Measurements from ENCODE around the gene CEP55. TPM values are rescaled to one million over a fixed set of nuclear protein-coding genes. Genes with fewer than 3 reads are reported as not detected.

Gene CEP55
- total RNA-seq, 2 donors from 2014 or later: 0.27 to 0.63 TPM

- ATAC-seq (no peak), DNase-seq (no peak)
- Mint-ChIP-seq H3K4me3 (no peak overlapping the region), H3K27me3 (peaks cover 16% of the 10 kb centered on the region), H3K4me1 (no peaks in the 10 kb centered on the region), H3K36me3 (ENCODE audit: low read depth) (peaks cover 2% of the 10 kb centered on the region), H3K27ac (no peak overlapping the region)
- H3K9me3 ChIP-seq (ENCODE audit: control insufficient read depth, low read length, poor library complexity, severe bottlenecking): no peaks in the 10 kb centered on the region
Measured at GRCh38 chr10:93475871-93476270, 20.5 kb upstream of the CEP55 start.

DNA sequence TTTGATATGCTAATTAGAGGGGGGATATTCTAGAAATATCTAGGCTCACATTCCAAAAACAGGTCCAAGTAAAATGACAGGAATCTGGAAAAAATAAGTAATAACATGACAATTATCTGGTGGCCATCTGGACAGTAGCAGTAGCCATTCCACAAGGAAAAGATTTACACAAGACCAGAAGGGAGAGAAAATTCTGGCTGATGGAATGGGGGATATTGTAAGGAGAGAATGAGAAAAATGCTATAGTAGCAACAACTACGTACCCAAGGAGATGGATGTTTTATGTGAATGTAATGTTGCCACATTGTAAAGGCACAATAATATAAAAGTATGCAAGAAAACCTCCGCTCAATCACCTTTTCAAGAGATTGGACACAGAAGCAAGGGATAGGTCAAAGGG lies 19.7 kb upstream of the CEP55 start:
- H3K4me1 Mint-ChIP-seq: peaks cover 4% of the 10 kb centered on the region
- H3K4me3 Mint-ChIP-seq: no peak overlapping the region
- ATAC-seq (no peak), DNase-seq (no peak)
- no peaks in the 10 kb centered on the region for H3K9me3 ChIP-seq (ENCODE audit: control insufficient read depth, low read length, poor library complexity, severe bottlenecking)
- no peaks in the 10 kb centered on the region for H3K36me3 Mint-ChIP-seq (ENCODE audit: low read depth)
- H3K27ac Mint-ChIP-seq: no peak overlapping the region
- H3K27me3 Mint-ChIP-seq: peaks cover 25% of the 10 kb centered on the region

DNA sequence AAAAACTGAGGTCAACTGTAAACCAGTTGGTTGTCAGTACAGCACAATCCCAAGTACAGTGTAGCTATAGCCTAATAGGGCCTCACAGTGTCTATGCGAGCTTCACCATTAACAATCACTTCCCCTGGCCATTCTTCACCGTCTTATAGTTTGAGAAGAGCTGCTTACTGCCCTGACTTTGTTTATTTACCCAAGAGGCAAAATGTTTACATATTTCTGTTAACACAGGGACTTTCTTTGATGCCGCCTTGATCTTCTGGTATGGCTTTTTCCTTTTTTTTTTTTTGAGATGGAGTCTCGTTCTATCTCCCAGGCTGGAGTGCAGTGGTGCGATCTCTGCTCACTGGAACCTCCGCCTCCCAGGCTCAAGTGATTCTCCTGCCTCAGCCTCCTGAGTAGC lies 17.5 kb upstream of the CEP55 start:
- Mint-ChIP-seq H3K27me3 (peaks cover 34% of the 10 kb centered on the region), H3K4me3 (no peak overlapping the region), H3K4me1 (peaks cover 11% of the 10 kb centered on the region), H3K27ac (no peak overlapping the region), H3K36me3 (ENCODE audit: low read depth) (no peaks in the 10 kb centered on the region)
- no peaks in the 10 kb centered on the region for H3K9me3 ChIP-seq (ENCODE audit: control insufficient read depth, low read length, poor library complexity, severe bottlenecking)
- no peak for DNase-seq
- no peak for ATAC-seq

- no peak for DNase-seq
- no peak overlapping the region for H3K27ac Mint-ChIP-seq
Measured at GRCh38 chr10:93481637-93482144, 14.7 kb upstream of the CEP55 start.

DNA sequence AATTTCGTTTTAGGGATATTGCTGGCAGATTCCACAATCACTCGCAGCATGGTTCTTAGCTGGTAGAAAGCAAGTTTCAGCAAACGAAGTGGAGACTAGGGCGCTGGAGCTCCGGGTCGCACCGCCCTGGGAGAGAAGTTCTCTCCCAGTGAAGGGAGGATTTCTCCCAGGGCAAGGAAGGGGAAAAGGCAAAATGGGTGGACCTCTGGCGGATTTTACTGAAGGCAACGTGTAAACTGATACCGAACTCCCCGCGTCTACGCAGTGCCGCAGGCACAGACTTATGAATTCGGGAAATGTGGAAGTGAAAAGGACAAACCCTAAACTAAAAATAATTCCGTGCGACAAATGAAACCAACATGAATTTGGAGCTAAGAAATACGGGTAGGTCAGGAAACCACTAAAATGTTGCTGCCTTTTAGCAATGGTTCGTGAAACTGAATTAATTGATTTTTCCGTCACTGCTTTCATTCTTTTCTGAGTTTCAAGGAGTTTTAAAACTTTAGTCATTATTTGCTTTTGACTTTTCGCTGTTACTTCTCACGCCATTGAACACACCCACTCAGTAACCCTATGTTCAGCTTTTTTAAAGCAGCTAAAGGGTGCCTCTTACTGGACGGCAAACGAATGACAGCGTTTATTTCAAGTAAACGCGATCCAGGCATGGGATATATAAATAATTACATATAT lies 14.1 kb upstream of the CEP55 start, which contains the start of gene MYOF:
TSS of gene MYOF (minus strand) at position 190 of the 690 bp plus-strand sequence. CDS start at position 50, 140 bp downstream.
- H3K4me3 Mint-ChIP-seq: peak within 1 kb of the TSS; percentile 90
- no peaks in the 10 kb centered on the region for H3K9me3 ChIP-seq (ENCODE audit: control insufficient read depth, low read length, poor library complexity, severe bottlenecking)
- H3K27me3 Mint-ChIP-seq: peaks cover 34% of the 10 kb centered on the region
- ATAC-seq: peak; percentile 93
- H3K27ac Mint-ChIP-seq: peak within 1 kb of the TSS; percentile 19
- H3K36me3 Mint-ChIP-seq (ENCODE audit: low read depth): no peaks in the 10 kb centered on the region
- peak in 1 of 3 donors; percentile 17 for DNase-seq
- peaks cover 11% of the 10 kb centered on the region for H3K4me1 Mint-ChIP-seq

More at GRCh38 chr10:93481637-93482144, 14.7 kb upstream of the CEP55 start:
- ATAC-seq: no peak
- Mint-ChIP-seq H3K4me1 (peaks cover 11% of the 10 kb centered on the region), H3K27me3 (peaks cover 38% of the 10 kb centered on the region), H3K4me3 (peak overlapping the region; percentile 90), H3K36me3 (ENCODE audit: low read depth) (no peaks in the 10 kb centered on the region)
- no peaks in the 10 kb centered on the region for H3K9me3 ChIP-seq (ENCODE audit: control insufficient read depth, low read length, poor library complexity, severe bottlenecking)

DNA sequence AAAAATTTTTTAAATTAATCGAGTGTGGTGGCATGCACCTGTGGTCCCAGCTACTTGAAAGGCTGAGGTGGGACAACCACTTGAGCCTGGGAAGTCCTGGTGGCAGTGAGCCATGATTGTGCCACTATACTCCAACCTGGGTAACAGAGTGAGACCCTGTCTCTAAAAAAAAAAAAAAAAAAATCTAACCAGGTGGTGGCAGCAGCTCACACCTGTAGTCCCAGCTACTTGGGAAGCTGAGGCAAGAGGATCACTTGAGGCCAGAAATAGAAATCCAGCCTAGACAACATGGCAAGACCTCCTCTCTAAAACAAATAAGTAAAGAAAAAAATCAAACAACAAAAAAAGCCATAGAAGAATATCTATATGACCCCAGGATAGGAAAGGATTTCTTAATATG lies 10.7 kb upstream of the CEP55 start:
- H3K9me3 ChIP-seq (ENCODE audit: control insufficient read depth, low read length, poor library complexity, severe bottlenecking): no peaks in the 10 kb centered on the region
- peaks cover 45% of the 10 kb centered on the region for H3K27me3 Mint-ChIP-seq
- peaks cover 13% of the 10 kb centered on the region for H3K4me1 Mint-ChIP-seq
- no peak overlapping the region for H3K27ac Mint-ChIP-seq
- H3K36me3 Mint-ChIP-seq (ENCODE audit: low read depth): peaks cover 5% of the 10 kb centered on the region
- ATAC-seq (no peak), DNase-seq (no peak)
- no peak overlapping the region for H3K4me3 Mint-ChIP-seq

- Mint-ChIP-seq H3K27me3 (peaks cover 31% of the 10 kb centered on the region), H3K27ac (no peak overlapping the region), H3K4me3 (no peak overlapping the region), H3K36me3 (ENCODE audit: low read depth) (peaks cover 5% of the 10 kb centered on the region), H3K4me1 (peaks cover 2% of the 10 kb centered on the region)
- DNase-seq (no peak), ATAC-seq (no peak)
- no peaks in the 10 kb centered on the region for H3K9me3 ChIP-seq (ENCODE audit: control insufficient read depth, low read length, poor library complexity, severe bottlenecking)
Measured at GRCh38 chr10:93488956-93489528, 7.4 kb upstream of the CEP55 start.

GRCh38 chr10:93491602-93492121 lies 4.8 kb upstream of the CEP55 start:
- DNase-seq (no peak), ATAC-seq (no peak)
- Mint-ChIP-seq H3K27me3 (peaks cover 25% of the 10 kb centered on the region), H3K4me3 (no peak overlapping the region), H3K36me3 (ENCODE audit: low read depth) (peaks cover 5% of the 10 kb centered on the region), H3K4me1 (peaks cover 7% of the 10 kb centered on the region), H3K27ac (no peak overlapping the region)
- H3K9me3 ChIP-seq (ENCODE audit: control insufficient read depth, low read length, poor library complexity, severe bottlenecking): no peaks in the 10 kb centered on the region

DNA sequence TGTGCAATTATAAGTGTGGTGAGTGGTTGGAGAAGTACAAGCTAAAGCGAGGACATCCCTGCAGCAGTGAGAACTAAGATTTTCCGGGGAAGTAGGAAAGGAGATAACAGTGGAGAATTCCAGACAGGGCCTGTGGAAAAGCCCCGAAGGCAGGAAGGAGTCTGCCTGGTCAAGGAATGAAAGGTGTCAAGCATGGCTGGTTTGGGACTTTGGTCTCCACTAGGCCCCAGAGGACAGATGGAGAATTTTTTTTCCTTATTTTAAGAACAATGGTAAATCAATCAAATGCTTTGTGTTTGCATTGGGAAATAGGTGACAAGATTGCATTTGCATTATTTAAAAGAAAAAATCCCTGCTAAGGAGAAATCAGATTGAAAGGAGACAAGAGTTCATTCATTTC lies 3.2 kb upstream of the CEP55 start:
- DNase-seq (no peak), ATAC-seq (no peak)
- Mint-ChIP-seq H3K36me3 (ENCODE audit: low read depth) (peaks cover 3% of the 10 kb centered on the region), H3K27me3 (peaks cover 19% of the 10 kb centered on the region), H3K4me3 (no peak overlapping the region), H3K27ac (no peak overlapping the region), H3K4me1 (peaks cover 19% of the 10 kb centered on the region)
- no peaks in the 10 kb centered on the region for H3K9me3 ChIP-seq (ENCODE audit: control insufficient read depth, low read length, poor library complexity, severe bottlenecking)

DNA sequence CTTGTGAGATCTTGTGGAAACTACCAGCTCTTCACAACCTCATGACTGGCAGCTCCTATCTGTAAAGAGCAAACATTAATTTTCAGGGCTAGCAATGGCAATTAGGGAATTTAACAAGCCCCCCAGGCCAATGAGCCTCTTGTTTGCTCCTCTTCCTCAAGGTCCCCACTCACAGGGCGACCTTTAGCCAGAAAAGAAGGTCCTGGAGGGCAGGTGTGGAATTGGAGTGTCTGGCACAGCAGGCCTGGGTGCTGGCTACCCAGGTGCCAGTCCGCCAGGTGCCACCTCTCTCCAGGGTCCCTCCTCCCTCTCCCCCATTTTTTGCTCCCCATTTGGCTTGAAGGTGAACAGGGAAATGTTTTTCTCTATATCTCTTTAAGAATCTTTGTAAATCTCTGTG lies 1.9 kb upstream of the CEP55 start:
- Mint-ChIP-seq H3K4me1 (peaks cover 26% of the 10 kb centered on the region), H3K36me3 (ENCODE audit: low read depth) (no peaks in the 10 kb centered on the region), H3K27me3 (peaks cover 7% of the 10 kb centered on the region), H3K4me3 (no peak overlapping the region), H3K27ac (no peak overlapping the region)
- ATAC-seq: no peak
- no peak for DNase-seq
- no peaks in the 10 kb centered on the region for H3K9me3 ChIP-seq (ENCODE audit: control insufficient read depth, low read length, poor library complexity, severe bottlenecking)

DNA sequence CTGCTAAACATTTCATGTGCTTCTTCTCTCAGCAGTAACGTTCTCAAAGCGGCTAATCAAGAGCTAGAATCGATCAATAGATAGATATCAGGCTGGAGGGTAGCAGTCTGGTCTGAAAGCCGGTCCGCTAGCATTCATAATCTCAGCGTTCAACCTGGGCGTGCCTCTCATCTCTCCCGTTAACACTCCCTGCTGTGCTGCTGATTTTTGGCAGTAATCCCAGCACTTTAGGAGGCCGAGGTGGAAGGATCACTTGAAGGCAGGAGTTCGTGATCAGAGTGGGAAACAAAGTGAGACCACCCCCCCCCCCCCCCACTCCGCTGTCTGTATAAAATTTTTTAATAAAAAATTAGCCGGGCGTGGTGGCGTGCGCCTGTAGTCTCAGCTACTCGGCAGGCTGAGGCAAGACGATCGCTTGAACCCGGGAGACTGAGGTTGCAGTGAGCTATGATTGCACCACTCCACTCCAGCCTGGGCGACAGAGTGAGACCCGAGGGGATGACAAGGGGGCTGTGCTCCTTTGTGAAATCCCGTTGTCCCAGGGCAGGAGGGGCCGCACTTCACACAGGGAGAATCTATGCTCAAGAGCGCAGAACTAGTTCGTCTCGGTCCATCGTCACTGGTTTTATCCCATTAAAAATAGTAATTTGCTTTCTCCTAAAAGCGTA lies 624 bp upstream of the CEP55 start:
- ATAC-seq (peak; percentile 22), DNase-seq (no peak)
- peaks cover 26% of the 10 kb centered on the region for H3K4me1 Mint-ChIP-seq
- peak overlapping the region; percentile 41 for H3K27ac Mint-ChIP-seq
- no peaks in the 10 kb centered on the region for H3K9me3 ChIP-seq (ENCODE audit: control insufficient read depth, low read length, poor library complexity, severe bottlenecking)
- H3K4me3 Mint-ChIP-seq: peak overlapping the region; percentile 89
- peaks cover 7% of the 10 kb centered on the region for H3K27me3 Mint-ChIP-seq
- H3K36me3 Mint-ChIP-seq (ENCODE audit: low read depth): no peaks in the 10 kb centered on the region

DNA sequence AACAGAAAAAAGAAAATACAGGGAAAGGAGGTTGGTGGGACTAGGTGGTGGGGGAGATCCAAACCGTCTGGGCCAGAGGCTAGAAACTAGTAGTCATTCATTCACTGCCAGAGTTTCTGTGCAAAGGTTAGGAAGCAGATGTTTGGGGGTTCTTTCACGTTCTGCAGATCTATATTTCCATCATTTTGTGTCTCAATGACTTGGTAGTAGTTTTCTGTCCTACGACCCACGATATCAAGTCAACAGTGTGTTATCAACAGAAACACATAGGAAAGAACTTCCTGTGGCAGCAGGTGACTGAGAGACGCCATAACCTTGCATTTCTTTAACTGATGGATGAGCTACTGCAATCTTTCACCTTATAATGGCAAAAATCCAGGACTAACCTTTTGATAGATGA lies 1.8 kb downstream of the CEP55 start:
- H3K27ac Mint-ChIP-seq: peak overlapping the region; percentile 24
- ATAC-seq (no peak), DNase-seq (no peak)
- peaks cover 2% of the 10 kb centered on the region for H3K27me3 Mint-ChIP-seq
- H3K36me3 Mint-ChIP-seq (ENCODE audit: low read depth): no peaks in the 10 kb centered on the region
- H3K4me3 Mint-ChIP-seq: peak overlapping the region; percentile 77
- H3K9me3 ChIP-seq (ENCODE audit: control insufficient read depth, low read length, poor library complexity, severe bottlenecking): no peaks in the 10 kb centered on the region
- peaks cover 34% of the 10 kb centered on the region for H3K4me1 Mint-ChIP-seq

- no peak for DNase-seq
- Mint-ChIP-seq H3K27me3 (no peaks in the 10 kb centered on the region), H3K4me1 (peaks cover 33% of the 10 kb centered on the region), H3K27ac (peak overlapping the region; percentile 70), H3K36me3 (ENCODE audit: low read depth) (no peaks in the 10 kb centered on the region), H3K4me3 (no peak overlapping the region)
- H3K9me3 ChIP-seq (ENCODE audit: control insufficient read depth, low read length, poor library complexity, severe bottlenecking): no peaks in the 10 kb centered on the region
- ATAC-seq: no peak
Measured at GRCh38 chr10:93501650-93502049, 5.2 kb downstream of the CEP55 start.

Measured in T-helper 17 cell (primary cell).